WTC11 (cell line): ENCODE results near the gene BCL11A. TPM values are rescaled to one million over a fixed set of nuclear protein-coding genes. Genes with fewer than 3 reads are reported as not detected.
"Not testable (repeated sequence)": the region's sequence is repeated elsewhere in the genome, so short reads cannot be mapped to it uniquely, and the experiment has no call there.

Experiments used
- ATAC-seq: fragments of 200-7000 bp; cut with Tn5 transposase; 2 replicates; pipeline ENCODE4 v1.10.0; 2021; ENCODE audit warnings: mild to moderate bottlenecking, moderate library complexity
- CTCF ChIA-PET: fragments of 300-600 bp; sonication (Branson Sonifier 250); formaldehyde crosslinking; loops from one replicate; lab custom pipeline; 2021; ENCODE audit warnings: antibody characterized with exemption; lab: Charles Lee
- POLR2A ChIA-PET: fragments of 350-600 bp; sonication (Branson Sonifier 250); formaldehyde crosslinking; loops from one replicate; lab custom pipeline; 2021; ENCODE audit warnings: antibody characterized with exemption; lab: Charles Lee
- DNase-seq: peaks from one replicate; pipeline ENCODE4 v3.0.0; 2021; ENCODE audit warnings: low spot score
- H3K27ac Mint-ChIP-seq: 2 replicates; pipeline ENCODE4 v1.8.0; 2021; ENCODE audit warnings: mixed read lengths
- H3K27me3 Mint-ChIP-seq: 2 replicates; pipeline ENCODE4 v1.8.0; 2021; ENCODE audit warnings: low read depth, mild to moderate bottlenecking, moderate library complexity, mixed read lengths
- H3K36me3 Mint-ChIP-seq: 2 replicates; pipeline ENCODE4 v1.8.0; 2021; ENCODE audit warnings: mixed read lengths
- H3K4me1 Mint-ChIP-seq: 2 replicates; pipeline ENCODE4 v1.8.0; 2022; ENCODE audit warnings: mixed read lengths
- H3K4me3 Mint-ChIP-seq: 2 replicates; pipeline ENCODE4 v1.8.0; 2021; ENCODE audit warnings: mild to moderate bottlenecking, moderate library complexity, mixed read lengths
- H3K9me3 Mint-ChIP-seq: 2 replicates; pipeline ENCODE4 v1.8.0; 2021; ENCODE audit warnings: mixed read lengths
- AFF4 ChIP-seq: sonication (generic); formaldehyde crosslinking; IDR thresholded peaks from 2 replicates; pipeline ENCODE4 v1.8.1; 2023; ENCODE audit warnings: mild to moderate bottlenecking, missing genetic modification reagents, borderline replicate concordance
- CBFB ChIP-seq: sonication (generic); formaldehyde crosslinking; IDR thresholded peaks from 2 replicates; pipeline ENCODE4 v1.8.1; 2022; ENCODE audit warnings: mild to moderate bottlenecking, low read depth, missing genetic modification reagents
- ELF4 ChIP-seq: sonication (generic); formaldehyde crosslinking; IDR thresholded peaks from 2 replicates; pipeline ENCODE4 v1.8.1; 2022; ENCODE audit warnings: low read depth, mild to moderate bottlenecking, moderate library complexity, missing genetic modification reagents
- ETV6 ChIP-seq: sonication (generic); formaldehyde crosslinking; IDR thresholded peaks from 2 replicates; pipeline ENCODE4 v1.8.1; 2022; ENCODE audit warnings: mild to moderate bottlenecking, missing genetic modification reagents
- FOXP1 ChIP-seq: sonication (generic); formaldehyde crosslinking; IDR thresholded peaks from 2 replicates; pipeline ENCODE4 v1.8.0; 2022; ENCODE audit warnings: missing genetic modification reagents, mild to moderate bottlenecking, moderate library complexity, borderline replicate concordance
- FOXP4 ChIP-seq: sonication (generic); formaldehyde crosslinking; IDR thresholded peaks from 2 replicates; pipeline ENCODE4 v1.8.0; 2022; ENCODE audit warnings: mild to moderate bottlenecking, missing genetic modification reagents
- GTF2I ChIP-seq: fragments of 250-450 bp; sonication (Bioruptor Pico); conservative IDR thresholded peaks from 2 replicates; pipeline ENCODE4 v1.4.0; 2021; ENCODE audit warnings: mild to moderate bottlenecking
- IRF2 ChIP-seq: sonication (generic); formaldehyde crosslinking; IDR thresholded peaks from 2 replicates; pipeline ENCODE4 v1.8.0; 2022; ENCODE audit warnings: low read depth, missing genetic modification reagents, borderline replicate concordance
- MAX ChIP-seq: sonication (generic); formaldehyde crosslinking; IDR thresholded peaks from 2 replicates; pipeline ENCODE4 v1.8.0; 2022; ENCODE audit warnings: mild to moderate bottlenecking, missing genetic modification reagents
- NFYB ChIP-seq: sonication (generic); formaldehyde crosslinking; conservative IDR thresholded peaks from 2 replicates; pipeline ENCODE4 v1.8.0; 2022; ENCODE audit warnings: low read depth, missing genetic modification reagents
- PRRX2 ChIP-seq: fragments of 250-450 bp; sonication (Bioruptor Pico); IDR thresholded peaks from 2 replicates; pipeline ENCODE4 v1.8.0; 2021; ENCODE audit warnings: mild to moderate bottlenecking
- SMAD4 ChIP-seq: sonication (generic); formaldehyde crosslinking; IDR thresholded peaks from 2 replicates; pipeline ENCODE4 v1.8.0; 2022; ENCODE audit warnings: mild to moderate bottlenecking, missing genetic modification reagents
- SP1 ChIP-seq: sonication (generic); formaldehyde crosslinking; conservative IDR thresholded peaks from 2 replicates; pipeline ENCODE4 v1.8.1; 2022; ENCODE audit warnings: missing genetic modification reagents
- ZNF281 ChIP-seq: sonication (generic); formaldehyde crosslinking; IDR thresholded peaks from 2 replicates; pipeline ENCODE4 v1.8.0; 2023; ENCODE audit warnings: mild to moderate bottlenecking, missing genetic modification reagents
- ZNF317 ChIP-seq: sonication (generic); formaldehyde crosslinking; IDR thresholded peaks from 2 replicates; pipeline ENCODE4 v1.8.1; 2023; ENCODE audit warnings: low read depth, mild to moderate bottlenecking, moderate library complexity, missing genetic modification reagents, borderline replicate concordance
- ZNF425 ChIP-seq: fragments of 250-450 bp; sonication (Bioruptor Pico); conservative IDR thresholded peaks from 2 replicates; pipeline ENCODE4 v1.9.0; 2021; ENCODE audit warnings: mild to moderate bottlenecking
- total RNA-seq: library from RNA; stranded (reverse); gene quantifications from 3 replicates; pipeline ENCODE4 v1.2.3, GENCODE V29; 2021

The BCL11A gene
- total RNA-seq, 1 experiment from 2014 or later: 53.2 TPM

- no peak for TF ChIP-seq AFF4
Observed at GRCh38 chr2:60423505-60423904, 129.9 kb downstream of the BCL11A start (continued).

- H3K27me3 Mint-ChIP-seq: peaks cover 10% of the 10 kb centered on the region; the same call in 1 of the 2 replicates
Observed at GRCh38 chr2:60422826-60423483, 130.5 kb downstream of the BCL11A start.

GRCh38 chr2:60417210-60417609 is 136.2 kb downstream of the BCL11A start:
- Mint-ChIP-seq H3K4me1 (peaks cover 50% of the 10 kb centered on the region), H3K4me3 (peak overlapping the region; percentile 55), H3K9me3 (peaks cover 13% of the 10 kb centered on the region), H3K36me3 (peaks cover 12% of the 10 kb centered on the region), H3K27me3 (peaks cover 17% of the 10 kb centered on the region; the same call in 1 of the 2 replicates)
- ATAC-seq, DNase-seq, CTCF ChIA-PET, H3K27ac Mint-ChIP-seq: not testable (repeated sequence)
- POLR2A ChIA-PET: interaction anchor here (0.5 kb wide), 1 partner anchor 1644 kb away, joined by 3 read pairs; no protein-coding TSS in a partner anchor

More at GRCh38 chr2:60422826-60423483, 130.5 kb downstream of the BCL11A start:
- peaks cover 11% of the 10 kb centered on the region for H3K9me3 Mint-ChIP-seq
- no peak overlapping the region for H3K27ac Mint-ChIP-seq
- CTCF ChIA-PET: interaction anchor here (1.0 kb wide), 1 partner anchor 16 kb away, joined by 4 read pairs; no protein-coding TSS in a partner anchor
- POLR2A ChIA-PET: no interaction called here
- peaks cover 22% of the 10 kb centered on the region for H3K4me1 Mint-ChIP-seq
- DNase-seq: no peak
- TF ChIP-seq MAX (CRISPR knock-in tag): 0 out of 2 replicates have a peak, but pooled peaks have one; percentile 16
- no peak for TF ChIP-seq CBFB (CRISPR knock-in tag)
- TF ChIP-seq SP1 (CRISPR knock-in tag): no peak
- TF ChIP-seq NFYB (CRISPR knock-in tag): no peak
- TF ChIP-seq PRRX2: no peak
- TF ChIP-seq, all 79 proteins: peak for 1
- Mint-ChIP-seq H3K36me3 (peaks cover 12% of the 10 kb centered on the region), H3K4me3 (no peak overlapping the region)
- peak; percentile 69 for ATAC-seq

GRCh38 chr2:60416221-60417008 is 137.0 kb downstream of the BCL11A start:
- no peak overlapping the region; the same call in 1 of the 2 replicates for H3K27ac Mint-ChIP-seq
- no peak overlapping the region; the same call in 1 of the 2 replicates for H3K4me3 Mint-ChIP-seq
- ATAC-seq (peak; percentile 71), DNase-seq (no peak)
- H3K27me3 Mint-ChIP-seq: peaks cover 17% of the 10 kb centered on the region; the same call in 1 of the 2 replicates
- H3K9me3 Mint-ChIP-seq: peaks cover 13% of the 10 kb centered on the region
- H3K4me1 Mint-ChIP-seq: peaks cover 58% of the 10 kb centered on the region
- POLR2A ChIA-PET: interaction anchor here (0.5 to 0.6 kb wide), 2 partner anchors 134 to 1645 kb away, joined by 3 to 4 read pairs; no protein-coding TSS in a partner anchor
- CTCF ChIA-PET: no interaction called here
- H3K36me3 Mint-ChIP-seq: peaks cover 12% of the 10 kb centered on the region
- TF ChIP-seq ZNF425 (CRISPR knock-in tag): no peak
- TF ChIP-seq ETV6 (CRISPR knock-in tag): no peak
- TF ChIP-seq ZNF281 (CRISPR knock-in tag): no peak
- no peak for TF ChIP-seq GTF2I (CRISPR knock-in tag)
- no peak for TF ChIP-seq FOXP4
- TF ChIP-seq ZNF317 (CRISPR knock-in tag): no peak
- TF ChIP-seq FOXP1 (CRISPR knock-in tag): no peak
- no peak for TF ChIP-seq IRF2 (CRISPR knock-in tag)
- no peak for TF ChIP-seq SMAD4 (CRISPR knock-in tag)
- no peak for TF ChIP-seq ELF4 (CRISPR knock-in tag)
